ENCODE data around the gene KIFAP3.

Gene KIFAP3

DNA sequence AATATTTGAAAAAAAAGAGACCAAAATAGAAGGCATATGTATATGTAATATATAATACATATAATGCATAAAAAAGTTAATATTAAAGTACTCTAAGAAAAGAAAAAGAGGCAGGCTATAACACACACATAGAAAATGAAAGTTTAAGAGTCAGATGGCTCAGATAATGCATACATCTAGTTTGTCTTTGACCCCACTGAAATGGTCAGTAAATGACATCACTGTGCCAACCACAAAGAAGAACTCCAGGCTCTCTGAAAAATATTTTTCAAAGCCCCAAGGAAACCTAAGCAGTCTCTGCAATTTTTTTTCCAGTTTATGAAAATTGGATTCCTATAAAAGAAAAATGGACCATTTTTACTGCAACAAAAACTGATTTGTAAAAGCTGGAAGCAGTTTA is 125.4 kb downstream of the KIFAP3 start:
- no peak for TF ChIP-seq CTCF (IDR thresholded peaks at IDR 0.05; ENCODE audit: insufficient read depth, low read depth, low read length, missing control alignments)

GRCh38 chr1:169946206-169946605 is 128.3 kb downstream of the KIFAP3 start:
- TF ChIP-seq CTCF (IDR thresholded peaks at IDR 0.05; ENCODE audit: insufficient read depth, low read depth, low read length, missing control alignments): no peak
- H3K4me3 ChIP-seq (ENCODE audit: low read length): no peak overlapping the region

More for the DNA sequence above, 125.4 kb downstream of the KIFAP3 start:
- DNase-seq (ENCODE audit: low read depth): no peak
- H3K4me3 ChIP-seq (ENCODE audit: low read length): no peak overlapping the region

GRCh38 chr1:169945181-169945580 is 129.3 kb downstream of the KIFAP3 start:
- TF ChIP-seq CTCF (IDR thresholded peaks at IDR 0.05; ENCODE audit: insufficient read depth, low read depth, low read length, missing control alignments): no peak
- no peak for DNase-seq (ENCODE audit: low read depth)
- H3K4me3 ChIP-seq (ENCODE audit: low read length): no peak overlapping the region

More at GRCh38 chr1:169946206-169946605, 128.3 kb downstream of the KIFAP3 start:
- DNase-seq (ENCODE audit: low read depth): no peak

GRCh38 chr1:169944621-169945020 is 129.9 kb downstream of the KIFAP3 start:
- no peak for DNase-seq (ENCODE audit: low read depth)
- no peak for TF ChIP-seq CTCF (IDR thresholded peaks at IDR 0.05; ENCODE audit: insufficient read depth, low read depth, low read length, missing control alignments)
- H3K4me3 ChIP-seq (ENCODE audit: low read length): no peak overlapping the region

DNA sequence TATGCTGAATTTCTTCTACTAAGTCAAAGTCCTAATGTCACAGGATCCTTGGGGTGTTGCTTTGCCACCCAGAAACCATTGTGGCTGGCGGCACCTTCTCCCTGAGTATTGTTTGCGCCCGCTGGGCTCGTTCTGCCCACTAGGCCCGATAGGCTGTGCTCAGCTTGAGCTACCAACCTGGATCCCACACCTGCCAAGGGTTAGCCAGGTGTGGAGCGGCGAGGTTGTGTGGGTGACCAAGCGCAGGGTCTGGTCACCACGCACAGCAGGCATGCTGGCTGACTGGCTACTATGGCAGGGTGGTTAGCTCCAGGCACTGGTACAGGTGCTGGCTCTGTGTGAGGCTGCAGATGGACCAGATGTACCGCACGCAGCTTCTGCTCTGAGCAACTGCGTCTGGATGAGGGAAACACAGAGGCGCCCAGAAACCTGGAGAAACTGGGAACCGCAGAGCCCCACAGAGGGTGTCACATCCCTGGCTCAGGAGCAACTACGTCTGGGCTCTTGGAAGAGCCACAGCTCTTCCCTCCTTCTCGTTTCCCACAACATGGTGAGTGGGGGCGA is 130.4 kb downstream of the KIFAP3 start:
- H3K4me3 ChIP-seq (ENCODE audit: low read length): no peak overlapping the region
- no peak for TF ChIP-seq CTCF (IDR thresholded peaks at IDR 0.05; ENCODE audit: insufficient read depth, low read depth, low read length, missing control alignments)

DNA sequence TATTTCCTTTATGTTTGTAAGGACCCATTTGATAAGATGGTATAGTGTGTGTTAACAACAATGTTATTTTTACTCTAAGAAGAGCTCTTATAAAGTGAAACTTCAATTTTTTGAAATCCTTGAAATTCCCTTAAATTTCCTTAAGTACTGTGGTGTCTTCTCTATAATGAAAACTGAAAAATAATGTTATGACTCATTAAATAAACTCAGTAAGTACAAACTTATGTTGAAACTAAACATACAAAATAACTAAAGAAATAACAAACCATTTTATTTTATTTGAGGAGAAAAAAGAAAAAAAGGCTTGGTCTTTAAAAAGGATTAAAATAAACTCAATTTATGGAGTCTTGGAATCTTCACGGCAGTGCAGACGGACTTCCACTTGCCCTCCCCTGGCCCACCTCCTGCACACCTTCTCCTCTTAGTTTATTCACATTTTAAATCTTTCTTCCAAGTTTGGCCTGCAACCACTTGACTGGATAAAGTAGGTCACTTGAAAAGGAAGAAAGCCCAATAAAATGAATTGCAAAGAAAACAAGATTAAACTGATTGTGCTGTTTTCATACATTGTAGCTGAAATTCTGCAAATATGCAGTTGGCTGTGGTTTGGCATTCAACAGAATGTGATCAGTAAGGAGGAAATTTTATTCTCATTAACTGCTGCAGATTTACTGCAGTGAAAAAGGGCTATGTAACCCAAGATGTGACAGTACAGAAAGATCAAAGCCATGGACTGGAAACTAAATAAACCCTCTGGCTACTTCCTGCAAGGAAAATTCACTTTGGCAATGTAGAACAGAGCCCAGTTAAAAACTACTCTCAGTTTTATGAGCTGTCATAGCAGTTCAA is 132.3 kb downstream of the KIFAP3 start:
- no peak overlapping the region for H3K4me3 ChIP-seq (ENCODE audit: low read length)
- TF ChIP-seq CTCF (IDR thresholded peaks at IDR 0.05; ENCODE audit: insufficient read depth, low read depth, low read length, missing control alignments): no peak
- no peak for DNase-seq (ENCODE audit: low read depth)

More for the DNA sequence above, 130.4 kb downstream of the KIFAP3 start:
- no peak for DNase-seq (ENCODE audit: low read depth)
